ENCODE measurements around the gene VSTM4.

The VSTM4 gene

DNA sequence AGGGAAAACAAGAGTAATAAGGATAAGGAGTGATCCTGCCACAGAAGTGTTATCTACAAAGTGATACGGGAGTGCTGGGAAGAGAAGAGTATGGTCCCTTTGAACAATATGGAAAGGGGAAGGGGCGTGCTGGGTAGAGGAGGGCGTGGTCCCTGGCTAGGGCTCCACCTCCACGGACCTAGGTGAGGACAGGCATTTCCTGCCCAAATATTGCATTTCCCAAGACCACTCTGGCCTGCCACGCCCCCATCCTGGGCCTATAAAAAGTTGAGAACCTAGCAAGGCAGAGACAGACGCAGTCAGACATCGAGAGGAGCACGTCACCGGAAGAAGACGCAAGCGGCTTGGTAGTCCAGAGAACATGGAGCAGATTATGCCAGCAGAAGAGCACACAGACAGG lies 22.8 kb downstream of the VSTM4 start:
- DNase-seq (ENCODE audit: low read depth in 1 of 2, low spot score in 1 of 2) = no peak
- TF ChIP-seq POLR2AphosphoS5 (IDR thresholded peaks at IDR 0.05; ENCODE audit: low read depth) = no peak
- TF ChIP-seq, protein P1, sequence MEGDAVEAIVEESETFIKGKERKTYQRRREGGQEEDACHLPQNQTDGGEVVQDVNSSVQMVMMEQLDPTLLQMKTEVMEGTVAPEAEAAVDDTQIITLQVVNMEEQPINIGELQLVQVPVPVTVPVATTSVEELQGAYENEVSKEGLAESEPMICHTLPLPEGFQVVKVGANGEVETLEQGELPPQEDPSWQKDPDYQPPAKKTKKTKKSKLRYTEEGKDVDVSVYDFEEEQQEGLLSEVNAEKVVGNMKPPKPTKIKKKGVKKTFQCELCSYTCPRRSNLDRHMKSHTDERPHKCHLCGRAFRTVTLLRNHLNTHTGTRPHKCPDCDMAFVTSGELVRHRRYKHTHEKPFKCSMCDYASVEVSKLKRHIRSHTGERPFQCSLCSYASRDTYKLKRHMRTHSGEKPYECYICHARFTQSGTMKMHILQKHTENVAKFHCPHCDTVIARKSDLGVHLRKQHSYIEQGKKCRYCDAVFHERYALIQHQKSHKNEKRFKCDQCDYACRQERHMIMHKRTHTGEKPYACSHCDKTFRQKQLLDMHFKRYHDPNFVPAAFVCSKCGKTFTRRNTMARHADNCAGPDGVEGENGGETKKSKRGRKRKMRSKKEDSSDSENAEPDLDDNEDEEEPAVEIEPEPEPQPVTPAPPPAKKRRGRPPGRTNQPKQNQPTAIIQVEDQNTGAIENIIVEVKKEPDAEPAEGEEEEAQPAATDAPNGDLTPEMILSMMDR (IDR thresholded peaks at IDR 0.05; ENCODE audit: insufficient read depth, low read length) = no peak
- TF ChIP-seq GABPA (IDR thresholded peaks at IDR 0.05; ENCODE audit: low read depth) = no peak
- TF ChIP-seq SPI1 (IDR thresholded peaks at IDR 0.05; ENCODE audit: borderline replicate concordance, low read depth) = no peak
- TF ChIP-seq REST (IDR thresholded peaks at IDR 0.05; ENCODE audit: insufficient replicate concordance, low read depth) = no peak
- Histone ChIP-seq H3K27ac (replicated peaks) (no peak overlapping the region), H3K27me3 (ENCODE audit: insufficient read depth, poor library complexity, severe bottlenecking) (no peaks in the 10 kb centered on the region), H3K4me3 (replicated peaks; ENCODE audit: insufficient read depth, low read length) (no peak overlapping the region)

DNA sequence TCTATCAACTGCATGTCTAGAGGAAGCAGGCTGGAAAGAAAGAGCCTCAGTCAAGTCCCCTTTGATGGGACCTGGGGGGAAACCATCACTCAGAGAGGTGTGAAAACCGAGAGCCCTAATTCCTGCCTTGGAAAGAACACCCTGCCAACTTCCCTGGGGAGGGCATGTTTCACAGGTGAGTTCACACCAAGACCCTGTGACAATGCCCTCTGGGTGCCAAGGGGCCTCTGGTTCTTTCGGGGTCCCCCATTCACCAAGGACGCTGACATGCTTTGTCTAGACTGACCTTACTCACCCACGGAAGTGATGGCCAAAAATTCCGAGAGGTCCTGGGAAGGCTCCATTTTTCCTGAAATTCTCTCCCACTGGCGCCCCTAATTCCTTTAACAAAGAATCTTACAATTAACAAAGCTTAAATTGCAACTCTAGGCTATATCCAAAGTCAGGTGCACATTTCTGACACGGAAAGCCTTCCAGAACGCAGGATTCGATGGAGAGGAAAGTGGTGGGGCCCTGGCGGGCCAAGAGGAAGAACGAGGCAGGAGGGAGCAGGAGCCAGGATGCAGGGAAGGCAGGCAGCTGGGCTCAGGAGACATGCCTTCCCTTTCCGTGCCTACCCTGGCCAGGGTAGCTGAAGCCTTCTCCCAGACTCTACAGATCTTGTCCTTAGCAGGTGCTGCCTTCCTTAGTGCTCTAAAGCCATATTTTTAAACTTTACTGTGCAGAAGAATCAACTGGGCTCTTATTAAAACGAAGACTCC lies 23.7 kb downstream of the VSTM4 start:
- no peak for TF ChIP-seq SPI1 (IDR thresholded peaks at IDR 0.05; ENCODE audit: borderline replicate concordance, low read depth)
- TF ChIP-seq, protein P1 (IDR thresholded peaks at IDR 0.05; ENCODE audit: insufficient read depth, low read length) = no peak
- no peak for TF ChIP-seq GABPA (IDR thresholded peaks at IDR 0.05; ENCODE audit: low read depth)
- TF ChIP-seq REST (IDR thresholded peaks at IDR 0.05; ENCODE audit: insufficient replicate concordance, low read depth) = no peak
- no peak for DNase-seq (ENCODE audit: low read depth in 1 of 2, low spot score in 1 of 2)
- no peak overlapping the region for H3K4me3 ChIP-seq (replicated peaks; ENCODE audit: insufficient read depth, low read length)
- no peaks in the 10 kb centered on the region for H3K27me3 ChIP-seq (ENCODE audit: insufficient read depth, poor library complexity, severe bottlenecking)
- H3K27ac ChIP-seq (replicated peaks) = no peak overlapping the region

GRCh38 chr10:49090696-49091380 lies 24.5 kb downstream of the VSTM4 start:
- no peak for TF ChIP-seq REST (IDR thresholded peaks at IDR 0.05; ENCODE audit: insufficient replicate concordance, low read depth)
- H3K27me3 ChIP-seq (ENCODE audit: insufficient read depth, poor library complexity, severe bottlenecking) = no peaks in the 10 kb centered on the region
- no peak for DNase-seq (ENCODE audit: low read depth in 1 of 2, low spot score in 1 of 2)
- no peak overlapping the region for H3K27ac ChIP-seq (replicated peaks)
- no peak overlapping the region for H3K4me3 ChIP-seq (replicated peaks; ENCODE audit: insufficient read depth, low read length)

All from HL-60 (cell line).